HEK293T (cell line): ENCODE data around the gene LAMA5.

ENCODE experiments used
- CTCF ChIA-PET: fragments of 350-600 bp; formaldehyde crosslinking; extraction: SDS; loops from one replicate; lab custom pipeline; 2021; ENCODE audit warnings: antibody characterized with exemption, inconsistent platforms; lab: Yijun Ruan, JAX
- POLR2A ChIA-PET: fragments of 350-600 bp; formaldehyde crosslinking; extraction: SDS; loops from one replicate; lab custom pipeline; 2020; ENCODE audit warnings: antibody characterized with exemption, inconsistent platforms; lab: Yijun Ruan, JAX
- DNase-seq: peaks from one replicate; pipeline ENCODE4 v3.0.0; 2012; ENCODE audit warnings: mixed read lengths; ENCODE audit errors: extremely low spot score
- ARNT ChIP-seq: fragments of 450-650 bp; IDR thresholded peaks from 2 replicates; pipeline ENCODE4 v1.6.1; 2017; ENCODE audit warnings: mild to moderate bottlenecking
- BHLHE40 ChIP-seq: fragments of 450-650 bp; IDR thresholded peaks from 2 replicates; pipeline ENCODE4 v1.6.1; 2016; ENCODE audit warnings: mild to moderate bottlenecking, moderate library complexity, borderline replicate concordance
- CTBP1 ChIP-seq: fragments of 450-650 bp; IDR thresholded peaks from 2 replicates; pipeline ENCODE4 v1.6.1; 2016; ENCODE audit warnings: borderline replicate concordance
- ELF4 ChIP-seq: fragments of 450-650 bp; IDR thresholded peaks from 2 replicates; pipeline ENCODE4 v1.6.1; 2017; ENCODE audit warnings: antibody characterized with exemption
- FOXA1 ChIP-seq: fragments of 450-650 bp; IDR thresholded peaks from 2 replicates; pipeline ENCODE4 v1.6.1; 2016; ENCODE audit warnings: mild to moderate bottlenecking
- FOXK2 ChIP-seq: fragments of 450-650 bp; IDR thresholded peaks from 2 replicates; pipeline ENCODE4 v1.6.1; 2016; ENCODE audit warnings: mild to moderate bottlenecking
- FOXM1 ChIP-seq: fragments of 450-650 bp; IDR thresholded peaks from 2 replicates; pipeline ENCODE4 v1.6.1; 2017; ENCODE audit warnings: mild to moderate bottlenecking, borderline replicate concordance
- HDGF ChIP-seq: fragments of 450-650 bp; IDR thresholded peaks from 2 replicates; pipeline ENCODE4 v1.6.1; 2017; ENCODE audit warnings: antibody characterized with exemption, borderline replicate concordance
- L3MBTL2 ChIP-seq: fragments of 450-650 bp; conservative IDR thresholded peaks from 2 replicates; pipeline ENCODE4 v1.6.1; 2016; ENCODE audit warnings: mild to moderate bottlenecking
- LEF1 ChIP-seq: fragments of 450-650 bp; IDR thresholded peaks from 2 replicates; pipeline ENCODE4 v1.6.1; 2017; ENCODE audit warnings: mild to moderate bottlenecking, borderline replicate concordance
- NFRKB ChIP-seq: fragments of 450-650 bp; IDR thresholded peaks from 2 replicates; pipeline ENCODE4 v1.6.1; 2016; ENCODE audit warnings: mild to moderate bottlenecking, moderate library complexity
- SP1 ChIP-seq: fragments of 450-650 bp; IDR thresholded peaks from 2 replicates; pipeline ENCODE4 v1.6.1; 2017
- SUZ12 ChIP-seq: fragments of 450-650 bp; IDR thresholded peaks from 2 replicates; pipeline ENCODE4 v1.6.1; 2016; ENCODE audit warnings: mild to moderate bottlenecking
- TARDBP ChIP-seq: fragments of 450-650 bp; IDR thresholded peaks from 2 replicates; pipeline ENCODE4 v1.6.1; 2016
- ZNF384 ChIP-seq: fragments of 450-650 bp; IDR thresholded peaks from 2 replicates; pipeline ENCODE4 v1.6.1; 2016
- TF ChIP-seq, protein P1 (sequence below): fragments of 450-650 bp; IDR thresholded peaks from 2 replicates; pipeline ENCODE4 v1.6.1; 2016

LAMA5 gene

DNA sequence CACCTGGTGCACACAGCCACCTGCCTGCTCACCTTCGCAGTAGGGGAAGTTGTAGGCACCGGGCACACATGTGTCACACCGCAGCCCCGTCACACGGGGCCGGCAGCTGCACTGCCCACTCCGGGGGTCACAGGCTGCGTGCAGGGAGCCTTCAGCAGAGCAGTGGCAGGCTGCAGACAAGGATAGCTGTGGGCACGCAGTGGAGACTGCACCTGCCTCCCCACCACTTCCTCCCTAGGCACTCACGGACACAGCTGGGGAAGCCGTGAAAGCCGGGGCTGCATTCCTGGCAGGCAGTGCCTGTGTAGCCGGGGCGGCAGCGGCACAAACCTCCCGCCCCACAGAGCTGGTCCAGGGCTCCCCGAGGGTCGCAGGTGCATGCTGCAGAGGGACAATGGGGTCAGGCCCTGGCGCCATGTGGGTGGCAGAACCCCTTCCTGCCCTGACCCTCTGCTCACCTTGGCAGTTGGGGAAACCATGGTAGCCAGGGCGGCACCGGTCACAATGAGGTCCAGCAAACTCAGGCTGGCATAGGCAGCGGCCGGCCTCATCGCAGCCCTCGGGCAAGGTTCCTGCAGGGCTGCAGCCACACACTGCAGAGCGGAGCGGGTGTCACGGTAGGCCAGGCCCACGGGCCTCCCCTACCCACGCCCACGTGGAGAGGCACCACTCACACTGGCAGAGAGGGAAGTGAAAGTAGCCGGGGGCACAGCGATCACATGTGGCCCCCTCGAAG lies 29.4 kb downstream of the LAMA5 start:
- no peak for TF ChIP-seq CTBP1
- no peak for TF ChIP-seq FOXA1
- no peak for TF ChIP-seq BHLHE40
- no peak for TF ChIP-seq ARNT
- TF ChIP-seq LEF1: no peak
- no peak for TF ChIP-seq NFRKB
- no peak for TF ChIP-seq ELF4
- no peak for TF ChIP-seq L3MBTL2
- TF ChIP-seq, protein P1, sequence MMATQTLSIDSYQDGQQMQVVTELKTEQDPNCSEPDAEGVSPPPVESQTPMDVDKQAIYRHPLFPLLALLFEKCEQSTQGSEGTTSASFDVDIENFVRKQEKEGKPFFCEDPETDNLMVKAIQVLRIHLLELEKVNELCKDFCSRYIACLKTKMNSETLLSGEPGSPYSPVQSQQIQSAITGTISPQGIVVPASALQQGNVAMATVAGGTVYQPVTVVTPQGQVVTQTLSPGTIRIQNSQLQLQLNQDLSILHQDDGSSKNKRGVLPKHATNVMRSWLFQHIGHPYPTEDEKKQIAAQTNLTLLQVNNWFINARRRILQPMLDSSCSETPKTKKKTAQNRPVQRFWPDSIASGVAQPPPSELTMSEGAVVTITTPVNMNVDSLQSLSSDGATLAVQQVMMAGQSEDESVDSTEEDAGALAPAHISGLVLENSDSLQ: no peak
- no peak for TF ChIP-seq HDGF
- ChIA-PET POLR2A (no interaction called here), CTCF (no interaction called here)
- no peak for DNase-seq

DNA sequence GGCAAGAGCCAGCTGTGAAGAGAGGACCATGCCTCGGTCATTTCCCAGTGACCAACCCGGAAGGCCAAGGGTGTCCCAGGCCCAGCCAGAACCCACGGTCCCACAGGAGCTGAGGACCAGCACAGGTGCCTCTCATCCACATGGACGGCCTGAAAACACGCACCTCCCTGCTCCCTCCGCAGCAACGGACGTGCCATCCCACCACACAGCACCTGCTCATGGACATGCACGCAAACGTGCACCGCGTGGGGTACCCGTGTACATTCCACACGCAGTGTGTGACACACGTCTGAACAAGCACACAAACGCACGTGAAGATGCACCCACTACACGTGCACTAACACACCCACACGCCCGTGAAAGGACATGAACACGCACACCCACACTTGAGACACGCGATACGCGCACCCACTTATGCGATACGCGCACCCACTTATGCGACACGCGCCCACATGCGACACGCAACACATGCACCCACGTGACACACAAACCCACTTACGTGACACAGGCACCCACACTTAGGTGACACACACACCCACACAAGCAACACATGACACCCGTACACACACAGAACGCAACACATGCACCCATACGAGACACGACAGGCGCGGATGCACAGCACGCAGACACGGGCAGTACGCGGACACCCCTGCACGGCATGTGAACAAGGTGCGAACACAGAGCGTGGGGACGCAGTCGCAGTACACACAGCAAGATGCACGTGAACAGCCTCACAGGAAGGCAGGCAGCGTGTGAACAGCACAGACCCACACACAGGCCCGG lies 30.1 kb downstream of the LAMA5 start:
- CTCF ChIA-PET: no interaction called here
- DNase-seq: no peak
- TF ChIP-seq FOXM1 (no peak), L3MBTL2 (no peak), ARNT (no peak), TARDBP (no peak), NFRKB (no peak), BHLHE40 (no peak), HDGF (no peak), CTBP1 (no peak), SP1 (no peak), FOXA1 (no peak), ELF4 (no peak), ZNF384 (no peak), FOXK2 (no peak), SUZ12 (no peak), LEF1 (no peak)
- TF ChIP-seq, protein P1: no peak
- POLR2A ChIA-PET: no interaction called here

DNA sequence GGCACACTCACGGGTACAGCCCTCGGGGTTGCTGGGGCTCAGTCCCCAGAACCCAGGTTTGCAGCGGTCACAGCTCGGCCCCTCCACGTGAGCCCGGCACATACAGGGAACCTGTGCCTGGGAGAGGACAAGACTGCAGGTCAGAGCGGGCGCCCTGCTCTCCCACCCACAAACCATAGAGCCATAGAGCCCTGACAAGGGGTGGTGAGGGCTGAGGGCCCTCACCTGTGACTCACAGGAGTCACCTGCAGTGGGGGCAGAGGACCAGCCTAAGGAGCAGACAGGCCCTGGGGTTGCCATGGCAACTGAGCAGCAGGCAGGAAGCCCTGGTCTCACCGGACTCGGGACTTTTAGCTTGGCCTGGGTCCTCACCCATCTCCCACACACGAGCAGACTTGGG lies 30.8 kb downstream of the LAMA5 start:
- no peak for DNase-seq
- CTCF ChIA-PET: no interaction called here
- TF ChIP-seq CTBP1: no peak
- TF ChIP-seq NFRKB: no peak
- TF ChIP-seq FOXK2: no peak
- POLR2A ChIA-PET: no interaction called here

DNA sequence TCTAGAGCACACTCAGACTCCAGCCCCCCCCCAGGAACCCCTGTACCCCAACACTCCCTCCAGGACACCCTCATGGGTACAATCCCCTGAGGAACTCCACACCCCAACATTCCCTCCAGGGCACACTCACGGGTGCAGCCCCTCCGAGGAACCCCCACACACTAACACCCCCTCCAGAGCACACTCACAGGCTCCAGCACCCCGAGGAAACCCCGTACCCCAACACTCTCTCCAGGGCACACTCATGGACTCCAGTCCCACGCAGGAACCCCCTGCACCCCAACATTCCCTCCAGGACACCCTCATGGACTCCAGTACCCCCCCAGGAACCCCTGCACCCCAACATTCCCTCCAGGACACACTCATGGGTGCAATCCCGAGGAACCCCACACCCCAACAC lies 31.6 kb downstream of the LAMA5 start:
- POLR2A ChIA-PET: no interaction called here
- DNase-seq: no peak
- TF ChIP-seq FOXA1: no peak
- TF ChIP-seq ELF4: no peak
- no peak for TF ChIP-seq LEF1
- no peak for TF ChIP-seq SUZ12
- CTCF ChIA-PET: no interaction called here

DNA sequence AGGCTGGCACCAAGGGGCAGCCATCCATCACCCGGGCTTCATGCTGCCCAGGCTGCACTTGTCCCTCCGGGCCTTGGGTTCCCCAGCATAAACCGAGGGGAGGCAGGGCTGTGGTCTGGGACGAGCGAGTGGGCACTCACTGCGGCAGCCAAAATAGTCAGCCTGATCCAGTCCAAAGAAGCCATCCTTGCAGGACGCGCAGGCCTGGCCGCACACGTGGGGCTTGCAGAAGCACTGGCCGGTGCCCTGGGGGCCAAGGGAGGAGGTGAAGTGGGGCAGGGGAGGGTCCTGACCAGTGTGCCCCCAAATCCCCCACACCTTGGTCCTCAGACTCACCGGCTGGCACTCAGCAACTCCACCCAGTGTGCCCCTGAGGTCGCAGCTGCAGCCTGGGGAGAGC lies 32.2 kb downstream of the LAMA5 start:
- POLR2A ChIA-PET: no interaction called here
- TF ChIP-seq ARNT (no peak), TARDBP (no peak), NFRKB (no peak), ELF4 (no peak), SP1 (no peak), FOXM1 (no peak), BHLHE40 (no peak)
- TF ChIP-seq, protein P1: no peak
- DNase-seq: no peak
- CTCF ChIA-PET: interaction anchor here (0.6 to 0.8 kb wide), 2 partner anchors 9 to 31 kb away, joined by 3 to 7 read pairs; no protein-coding TSS in a partner anchor

DNA sequence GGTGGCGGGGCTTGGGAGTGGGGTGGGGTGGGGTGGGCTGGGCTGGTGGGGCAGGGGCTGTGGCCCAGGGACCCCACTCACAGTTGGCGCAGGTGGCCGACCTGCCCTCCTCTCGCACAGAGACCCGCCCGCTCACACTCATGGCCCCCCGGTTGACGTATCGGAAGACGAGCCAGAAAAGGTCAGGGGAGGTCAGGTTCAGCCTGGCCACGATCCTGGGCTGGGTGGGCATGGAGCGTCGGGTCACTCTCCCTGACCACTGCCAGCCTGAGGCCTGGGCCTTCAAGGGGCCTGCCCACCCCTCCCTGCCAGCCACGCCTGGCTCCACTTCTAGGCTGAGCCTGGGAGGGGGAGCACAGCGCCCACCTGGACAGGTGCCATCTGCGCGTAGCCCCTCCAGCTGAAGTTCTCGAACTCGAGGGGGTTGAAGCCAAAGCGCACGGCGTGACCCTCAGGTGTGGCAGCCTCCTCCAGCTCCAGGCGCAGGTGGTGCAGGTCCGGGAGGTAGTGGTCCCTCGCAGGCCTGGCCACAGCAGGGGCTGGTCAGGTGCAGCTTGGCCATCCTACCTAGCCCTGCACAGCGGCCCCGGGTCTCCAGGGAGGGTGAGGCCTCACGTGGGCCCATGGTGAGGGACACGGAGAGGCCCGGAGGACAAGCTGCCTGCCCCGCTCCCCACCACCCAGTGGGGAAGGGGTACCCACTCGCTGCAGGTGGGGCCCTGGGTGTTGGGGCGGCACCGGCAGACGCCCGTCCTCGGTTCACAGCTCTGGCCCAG lies 33.1 kb downstream of the LAMA5 start:
- ChIA-PET POLR2A (no interaction called here), CTCF (interaction anchor here (0.6 to 0.8 kb wide), 2 partner anchors 10 to 32 kb away, joined by 3 to 7 read pairs; no protein-coding TSS in a partner anchor)
- TF ChIP-seq LEF1 (no peak), BHLHE40 (no peak), TARDBP (no peak), ZNF384 (no peak), CTBP1 (no peak), FOXA1 (no peak), L3MBTL2 (no peak), SUZ12 (no peak), HDGF (no peak), FOXM1 (no peak), ARNT (no peak), ELF4 (no peak), NFRKB (no peak), FOXK2 (no peak), SP1 (no peak)
- TF ChIP-seq, protein P1: no peak
- no peak for DNase-seq
